Cardiac muscle cell (in vitro differentiated cells and primary cell): ENCODE data around the gene UTP20. TPM values are rescaled to one million over a fixed set of nuclear protein-coding genes. Genes with fewer than 3 reads are reported as not detected.

Source experiments
- DNase-seq, 2 donors: peaks; one replicate each; pipeline versions ENCODE4 v3.0.0 to v3.0.0-alpha.2; 2010 to 2017; ENCODE audit warnings: low read depth in 1 of 2, low spot score in 1 of 2
- H3K27ac ChIP-seq: fragments of 200-600 bp; sonication (generic); 2 replicates; pipeline ENCODE4 v1.5.1; 2016
- H3K27me3 ChIP-seq: fragments of 200-600 bp; sonication (generic); 2 replicates; pipeline ENCODE4 v1.6.0; 2016; ENCODE audit warnings: control low read depth
- H3K36me3 ChIP-seq: fragments of 200-600 bp; sonication (generic); 2 replicates; pipeline ENCODE4 v1.5.1; 2016; ENCODE audit warnings: control low read depth
- H3K4me1 ChIP-seq: fragments of 200-600 bp; sonication (generic); 2 replicates; pipeline ENCODE4 v1.8.1; 2017; ENCODE audit warnings: low read depth, mild to moderate bottlenecking, mixed run types
- H3K4me3 ChIP-seq: fragments of 200-600 bp; sonication (generic); 2 replicates; pipeline ENCODE4 v1.5.1; 2016; ENCODE audit warnings: mild to moderate bottlenecking
- H3K9me3 ChIP-seq: fragments of 200-600 bp; sonication (generic); 2 replicates; pipeline ENCODE4 v1.5.1; 2017; ENCODE audit warnings: low read depth, mild to moderate bottlenecking, control low read depth
- CTCF ChIP-seq: IDR thresholded peaks from 2 replicates; pipeline ENCODE4 v1.5.1; 2012; ENCODE audit warnings: low read depth, mild to moderate bottlenecking, low read length
- polyA plus RNA-seq: library from polyadenylated mRNA; unstranded; fragments of >200 nt; fragmentation: Nextera tagmentation; extraction: Ambion mirVana; gene quantifications from 2 replicates; pipeline ENCODE4 v1.2.1, GENCODE V29; 2016
- total RNA-seq: library from RNA; depleted of rRNA; stranded (reverse); fragments of >200 nt; gene quantifications from 2 replicates; pipeline ENCODE4 v1.2.3, GENCODE V29; 2016

Gene UTP20
- total and polyA plus RNA-seq, 2 experiments from 2014 or later = 2.1 to 2.9 TPM

GRCh38 chr12:101299931-101300330 lies 20.0 kb downstream of the UTP20 start:
- TF ChIP-seq CTCF = no peak
- Histone ChIP-seq H3K9me3 (no peaks in the 10 kb centered on the region), H3K36me3 (peaks cover 12% of the 10 kb centered on the region), H3K27me3 (no peaks in the 10 kb centered on the region), H3K4me3 (no peak overlapping the region), H3K27ac (no peak overlapping the region), H3K4me1 (no peaks in the 10 kb centered on the region)
- no peak for DNase-seq

- Histone ChIP-seq H3K4me1 (no peaks in the 10 kb centered on the region), H3K36me3 (peaks cover 8% of the 10 kb centered on the region)
These were observed 22.8 kb downstream of the UTP20 start for GRCh38 chr12:101302741-101303140.

GRCh38 chr12:101305226-101305779 lies 25.4 kb downstream of the UTP20 start:
- DNase-seq = no peak
- no peak for TF ChIP-seq CTCF
- Histone ChIP-seq H3K4me3 (no peak overlapping the region), H3K36me3 (peaks cover 20% of the 10 kb centered on the region), H3K27me3 (no peaks in the 10 kb centered on the region), H3K4me1 (no peaks in the 10 kb centered on the region), H3K27ac (no peak overlapping the region), H3K9me3 (no peaks in the 10 kb centered on the region)

More at GRCh38 chr12:101302741-101303140, 22.8 kb downstream of the UTP20 start:
- Histone ChIP-seq H3K27me3 (no peaks in the 10 kb centered on the region), H3K9me3 (no peaks in the 10 kb centered on the region), H3K27ac (no peak overlapping the region), H3K4me3 (no peak overlapping the region)
- no peak for DNase-seq
- TF ChIP-seq CTCF = no peak

GRCh38 chr12:101305794-101306193 lies 25.9 kb downstream of the UTP20 start:
- H3K4me3 ChIP-seq = no peak overlapping the region
- peaks cover 20% of the 10 kb centered on the region for H3K36me3 ChIP-seq
- H3K9me3 ChIP-seq = no peaks in the 10 kb centered on the region
- no peak overlapping the region for H3K27ac ChIP-seq
- H3K27me3 ChIP-seq = no peaks in the 10 kb centered on the region
- no peak for TF ChIP-seq CTCF
- no peak for DNase-seq
- no peaks in the 10 kb centered on the region for H3K4me1 ChIP-seq

- no peak overlapping the region for H3K4me3 ChIP-seq
- H3K4me1 ChIP-seq = peaks cover 7% of the 10 kb centered on the region
- no peaks in the 10 kb centered on the region for H3K9me3 ChIP-seq
- no peak for TF ChIP-seq CTCF
- DNase-seq = peak in 1 of 2 donors; percentile 60
- H3K27ac ChIP-seq = peak overlapping the region; percentile 13
- H3K36me3 ChIP-seq = no peaks in the 10 kb centered on the region
- H3K27me3 ChIP-seq = no peaks in the 10 kb centered on the region
These were observed 42.6 kb downstream of the UTP20 start for GRCh38 chr12:101322480-101322879.
